Naive thymus-derived CD8-positive, alpha-beta T cell (primary cell): ENCODE data around the gene CLCN7. TPM values are rescaled to one million over a fixed set of nuclear protein-coding genes. Genes with fewer than 3 reads are reported as not detected.
"Not testable (repeated sequence)": the region's sequence is repeated elsewhere in the genome, so short reads cannot be mapped to it uniquely, and the experiment has no call there.

Experiments used
- ATAC-seq, 2 donors: fragments of 150-1000 bp; cut with Tn5 transposase in 1 of 2; sonication (Bioruptor Pico), chemical (Tn5 transposase) in 1 of 2; 1 replicate in 1 of 2; 2 replicates in 1 of 2; pipeline ENCODE4 v1.10.0; 2021; ENCODE audit warnings: mild to moderate bottlenecking in 2 of 2, moderate library complexity in 2 of 2
- POLR2A ChIA-PET: fragments of 350-600 bp; sonication (Branson Sonifier 250); formaldehyde crosslinking; loops from one replicate; lab custom pipeline; 2021; ENCODE audit warnings: antibody characterized with exemption; lab: Charles Lee
- DNase-seq, 10 donors: peaks; one replicate each; pipeline versions ENCODE4 v3.0.0 to v3.0.0-alpha.2; 2020 to 2022
- H3K27ac Mint-ChIP-seq, 10 donors: one replicate each; pipeline ENCODE4 v1.8.0; 2020 to 2022; ENCODE audit warnings: mild to moderate bottlenecking in 10 of 10, mixed read lengths in 10 of 10, moderate library complexity in 4 of 10, inconsistent platforms in 1 of 10
- H3K27me3 Mint-ChIP-seq, 5 donors: one replicate each; pipeline ENCODE4 v1.8.0; 2021 to 2022; ENCODE audit warnings: mixed read lengths in 5 of 5
- H3K36me3 Mint-ChIP-seq, 3 donors: one replicate each; pipeline ENCODE4 v1.8.0; 2020 to 2022; ENCODE audit warnings: mixed read lengths in 3 of 3, mild to moderate bottlenecking in 2 of 3, inconsistent platforms in 1 of 3
- H3K4me1 Mint-ChIP-seq, 4 donors: one replicate each; pipeline ENCODE4 v1.8.0; 2021 to 2022; ENCODE audit warnings: mixed read lengths in 4 of 4
- H3K4me3 Mint-ChIP-seq, 10 donors: one replicate each; pipeline ENCODE4 v1.8.0; 2020 to 2022; ENCODE audit warnings: mild to moderate bottlenecking in 10 of 10, mixed read lengths in 10 of 10, moderate library complexity in 6 of 10, inconsistent platforms in 1 of 10
- H3K9me3 Mint-ChIP-seq, 9 donors: one replicate each; pipeline ENCODE4 v1.8.0; 2020 to 2022; ENCODE audit warnings: mixed read lengths in 9 of 9, mild to moderate bottlenecking in 3 of 9, inconsistent platforms in 1 of 9, moderate library complexity in 1 of 9
- polyA plus RNA-seq, 3 donors: library from polyadenylated mRNA; unstranded; fragments of 300-500 nt; fragmentation: Illumina TruSeq; gene quantifications; one replicate each; pipeline ENCODE4 v1.2.3, GENCODE V29; 2021
- total RNA-seq, 8 experiments: library from RNA in 2 of 8; stranded (reverse) in 2 of 8; gene quantifications; one replicate each; pipeline ENCODE4 v1.2.3 and lab custom pipeline; 2021 to 2026

The CLCN7 gene
- total and polyA plus RNA-seq, 5 experiments from 2014 or later = 18.7 to 116 (median 34.7) TPM

DNA sequence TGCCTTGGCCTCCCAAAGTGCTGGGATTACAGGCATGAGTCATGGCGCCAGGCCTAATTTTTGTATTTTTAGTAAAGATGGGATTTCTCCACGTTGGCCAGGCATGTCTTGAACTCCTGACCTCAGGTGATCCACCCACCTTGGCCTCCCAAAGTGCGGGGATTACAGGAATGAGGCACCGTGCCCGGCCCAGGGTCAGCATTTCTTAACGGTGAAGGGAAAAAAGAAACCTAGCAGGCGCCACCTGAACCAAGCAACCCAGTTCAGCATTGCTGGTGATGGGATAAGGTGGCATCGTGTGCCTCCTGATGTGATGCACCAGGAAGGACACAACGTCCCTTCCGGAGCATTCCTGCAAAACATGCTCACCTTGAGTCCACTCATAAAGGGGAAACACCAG, 2.2 kb upstream of the CLCN7 start:
- no peaks in the 10 kb centered on the region for H3K36me3 Mint-ChIP-seq
- no peak overlapping the region for H3K27ac Mint-ChIP-seq
- H3K4me3 Mint-ChIP-seq = peak overlapping the region in 1 of 10 donors; percentile 36

DNA sequence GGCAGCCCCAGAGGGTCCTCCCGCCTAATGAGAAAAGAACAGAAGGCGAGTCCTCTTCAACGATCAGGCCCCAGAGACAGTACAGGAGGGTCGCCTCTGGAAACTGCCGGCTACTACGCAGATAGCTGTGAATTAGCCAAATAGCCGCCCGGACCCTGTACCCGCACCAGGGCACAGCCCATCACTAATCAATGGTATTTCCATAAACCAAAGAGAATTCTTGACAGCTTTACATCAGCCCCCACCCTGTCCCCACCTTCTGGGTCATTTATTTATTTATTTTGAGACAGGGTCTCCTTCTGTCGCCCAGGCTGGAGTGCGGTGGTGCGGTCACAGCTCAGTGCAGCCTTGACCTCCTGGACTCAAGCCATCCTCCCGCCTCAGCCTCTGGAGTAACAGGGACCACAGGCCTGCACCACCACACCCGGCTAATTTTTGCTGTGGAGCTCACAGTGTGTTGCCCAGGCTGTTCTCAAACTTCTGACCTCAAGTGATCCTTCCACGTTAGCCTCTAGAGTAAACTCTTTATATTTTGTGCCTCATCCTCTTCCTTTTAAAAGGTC, 805 bp upstream of the CLCN7 start:
- peak overlapping the region; percentile 73 to 96 (median 91) for H3K27ac Mint-ChIP-seq
- POLR2A ChIA-PET = interaction anchor here (0.9 to 2.0 kb wide), 4 partner anchors 17 to 136 kb away, joined by 4 to 15 read pairs (median 5); partner anchors contain the start of genes IFT140, TELO2 and UQCC4
- no peak for ATAC-seq
- H3K27me3 Mint-ChIP-seq = no peaks in the 10 kb centered on the region
- peaks cover 20 to 44% (median 35%) of the 10 kb centered on the region in 4 donors for H3K4me1 Mint-ChIP-seq
- no peaks in the 10 kb centered on the region for H3K9me3 Mint-ChIP-seq
- H3K36me3 Mint-ChIP-seq = no peaks in the 10 kb centered on the region
- peak overlapping the region; percentile 72 to 90 (median 85) for H3K4me3 Mint-ChIP-seq
- no peak for DNase-seq

More for the DNA sequence above, 2.2 kb upstream of the CLCN7 start:
- no peaks in the 10 kb centered on the region for H3K9me3 Mint-ChIP-seq
- DNase-seq (no peak), ATAC-seq (no peak)
- POLR2A ChIA-PET = interaction anchor here (0.7 to 2.0 kb wide), 2 partner anchors 14 to 15 kb away, joined by 4 to 15 read pairs; partner anchors contain the start of gene TELO2
- H3K27me3 Mint-ChIP-seq = no peaks in the 10 kb centered on the region
- peaks cover 13 to 41% (median 21%) of the 10 kb centered on the region in 4 donors for H3K4me1 Mint-ChIP-seq

DNA sequence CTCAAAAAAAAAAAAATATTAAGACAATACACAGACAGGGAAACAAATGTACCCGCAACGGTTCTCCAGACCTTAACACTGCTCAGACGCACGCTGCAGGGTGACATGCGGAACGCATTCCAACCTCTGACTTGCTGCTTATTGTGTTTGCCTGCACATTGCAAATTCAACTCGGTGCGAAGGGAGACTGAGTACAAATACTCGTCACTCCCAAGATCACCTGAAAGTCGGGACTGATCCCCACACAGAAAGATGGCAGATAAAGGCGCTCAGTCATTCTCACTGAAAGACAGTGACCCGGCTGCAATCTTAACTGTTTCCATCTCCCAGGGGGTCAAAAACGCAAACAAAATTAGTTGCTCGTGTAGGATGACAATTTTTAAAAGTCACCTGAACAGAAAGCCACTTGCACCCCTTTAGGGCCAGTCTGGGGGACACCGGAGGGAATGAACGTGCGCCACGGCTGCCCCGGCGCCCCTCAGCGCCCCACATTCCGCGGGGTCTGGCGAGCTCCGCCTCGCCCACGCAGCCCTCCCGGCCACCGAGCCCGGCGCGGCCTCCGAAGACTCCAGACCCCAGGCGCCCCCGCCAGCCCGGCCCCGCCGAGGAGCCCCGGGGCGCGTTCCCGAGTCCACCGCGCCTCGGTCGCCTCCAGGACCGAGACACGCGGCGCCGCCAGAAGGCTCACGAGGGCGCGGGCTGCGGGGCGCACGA, 589 bp downstream of the CLCN7 start:
- POLR2A ChIA-PET = interaction anchor here (0.7 kb wide), 2 partner anchors 133 to 458 kb away, joined by 3 read pairs; no protein-coding TSS in a partner anchor
- ATAC-seq = peak in 1 of 2 donors; percentile 11

DNA sequence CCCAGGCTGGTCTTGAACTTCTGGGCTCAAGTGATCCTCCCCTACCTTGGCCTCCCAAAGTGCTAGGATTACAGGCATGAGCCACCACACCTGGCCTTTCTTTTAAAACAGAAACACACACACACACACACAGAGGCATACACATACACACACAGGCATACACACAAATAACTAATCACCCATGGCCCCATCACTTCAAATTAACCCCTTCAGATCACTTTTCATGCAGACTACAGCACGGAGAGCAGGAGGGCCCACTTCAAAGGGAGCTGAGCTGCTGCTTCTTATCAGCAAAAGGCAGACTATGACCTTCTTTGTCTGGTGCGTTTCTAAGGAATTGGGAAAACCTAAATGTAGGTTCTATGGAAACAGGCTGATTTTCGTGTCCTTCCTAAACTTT, 1.9 kb downstream of the CLCN7 start:
- DNase-seq = no peak
- Mint-ChIP-seq H3K4me1 (peaks cover 25 to 55% (median 47%) of the 10 kb centered on the region in 4 donors), H3K9me3 (no peaks in the 10 kb centered on the region), H3K36me3 (no peaks in the 10 kb centered on the region), H3K27me3 (no peaks in the 10 kb centered on the region), H3K27ac (peak overlapping the region in 7 of 10 donors; percentile 22 to 89 (median 76)), H3K4me3 (peak overlapping the region; percentile 39 to 90 (median 76))
- no peak for ATAC-seq
- POLR2A ChIA-PET = interaction anchor here (0.7 to 1.0 kb wide), 6 partner anchors 9 to 1125 kb away, joined by 3 to 5 read pairs (median 4); partner anchors contain the start of gene TELO2

More for the DNA sequence above, 589 bp downstream of the CLCN7 start:
- H3K27ac Mint-ChIP-seq = peak overlapping the region in 9 of 10 donors; percentile 48 to 86 (median 78)
- H3K27me3 Mint-ChIP-seq = no peaks in the 10 kb centered on the region
- no peak for DNase-seq
- no peaks in the 10 kb centered on the region for H3K9me3 Mint-ChIP-seq
- H3K4me3 Mint-ChIP-seq = peak overlapping the region; percentile 54 to 87 (median 78)
- H3K4me1 Mint-ChIP-seq = peaks cover 25 to 52% (median 47%) of the 10 kb centered on the region in 4 donors
- H3K36me3 Mint-ChIP-seq = no peaks in the 10 kb centered on the region

DNA sequence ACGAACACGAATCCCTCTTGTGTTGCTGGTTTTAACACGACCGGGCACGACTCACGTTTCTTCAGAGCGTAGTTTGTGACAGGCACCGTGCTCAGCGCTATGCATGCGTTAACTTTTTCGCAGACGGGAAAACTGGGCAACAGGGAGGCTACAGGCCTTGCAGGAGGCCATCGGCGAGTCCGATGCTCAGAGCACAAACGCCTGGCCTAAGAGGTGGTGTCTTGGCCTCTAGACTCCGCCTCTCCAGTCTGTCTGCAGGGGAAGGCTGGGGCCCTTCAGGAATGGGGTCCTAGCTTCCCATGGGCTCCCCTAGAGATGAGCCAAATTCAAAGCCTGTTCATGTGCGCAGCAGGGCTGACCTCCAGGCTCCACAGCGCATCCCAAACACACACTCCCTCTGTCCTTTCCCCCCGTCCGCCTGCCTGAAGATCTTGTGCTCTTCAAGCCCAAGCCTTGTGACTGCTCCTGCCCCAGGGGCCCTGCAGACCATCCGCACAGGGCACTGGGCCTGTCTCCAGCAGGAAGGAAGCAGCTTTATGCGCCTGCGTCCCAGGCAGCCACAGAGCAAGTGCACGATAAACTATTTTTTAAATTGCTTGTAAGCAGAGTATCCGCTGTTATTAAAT, 3.1 kb downstream of the CLCN7 start:
- Mint-ChIP-seq H3K4me1 (peaks cover 25 to 61% (median 53%) of the 10 kb centered on the region in 4 donors), H3K4me3 (peak overlapping the region in 6 of 10 donors; percentile 3 to 57 (median 38)), H3K27ac (peak overlapping the region in 9 of 10 donors; percentile 7 to 86 (median 70)), H3K27me3 (no peaks in the 10 kb centered on the region), H3K36me3 (no peaks in the 10 kb centered on the region), H3K9me3 (no peaks in the 10 kb centered on the region)
- DNase-seq = no peak
- ATAC-seq = no peak
- POLR2A ChIA-PET = interaction anchor here (1.4 kb wide), 1 partner anchor 21 kb away, joined by 3 read pairs; the partner anchor contains the start of gene TELO2

DNA sequence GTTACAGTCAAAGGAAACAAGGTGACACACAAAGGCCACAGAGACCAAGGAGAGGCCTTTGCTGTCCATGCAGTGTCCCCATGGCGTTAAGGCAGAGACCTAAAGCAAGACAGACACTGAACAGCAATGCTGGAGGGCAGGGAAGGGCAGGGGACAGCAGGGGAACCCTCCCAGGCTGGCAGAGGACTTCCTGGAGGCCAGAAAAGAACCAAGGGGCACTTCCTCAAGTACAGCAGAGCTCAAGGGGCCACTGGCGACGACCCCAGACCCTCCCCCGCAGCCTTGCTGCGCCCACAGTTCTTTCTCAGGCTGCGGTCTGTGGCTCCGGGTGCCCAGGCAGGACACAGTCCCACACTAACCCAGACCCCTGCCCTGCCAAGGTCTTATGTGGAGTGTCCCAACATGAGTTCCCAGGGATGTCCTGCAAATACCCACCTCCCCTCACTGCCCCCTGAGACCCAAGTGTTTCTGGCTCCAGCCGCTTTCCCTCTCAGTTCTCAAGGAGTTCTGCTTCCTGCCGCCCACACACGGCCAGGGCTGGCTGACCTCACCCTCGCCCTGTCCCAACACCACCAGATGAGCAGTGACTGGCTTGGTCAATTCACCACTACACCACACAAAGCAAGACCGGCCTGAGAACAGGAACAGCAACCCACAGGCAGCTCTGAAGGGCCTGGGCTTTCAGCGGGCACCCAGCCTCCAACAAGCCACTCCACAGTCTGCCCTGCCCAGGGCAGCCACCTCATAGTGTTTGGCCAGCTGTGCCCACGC, 4.2 kb downstream of the CLCN7 start:
- Mint-ChIP-seq H3K9me3 (no peaks in the 10 kb centered on the region), H3K4me3 (peak overlapping the region in 5 of 10 donors; percentile 26 to 71 (median 45)), H3K27me3 (no peaks in the 10 kb centered on the region), H3K4me1 (peaks cover 22 to 58% (median 51%) of the 10 kb centered on the region in 4 donors), H3K27ac (peak overlapping the region in 8 of 10 donors; percentile 29 to 76 (median 60)), H3K36me3 (no peaks in the 10 kb centered on the region)
- no peak for DNase-seq
- POLR2A ChIA-PET = interaction anchor here (1.3 to 1.4 kb wide), 2 partner anchors 16 to 22 kb away, joined by 3 read pairs; partner anchors contain the start of gene TELO2
- no peak for ATAC-seq

DNA sequence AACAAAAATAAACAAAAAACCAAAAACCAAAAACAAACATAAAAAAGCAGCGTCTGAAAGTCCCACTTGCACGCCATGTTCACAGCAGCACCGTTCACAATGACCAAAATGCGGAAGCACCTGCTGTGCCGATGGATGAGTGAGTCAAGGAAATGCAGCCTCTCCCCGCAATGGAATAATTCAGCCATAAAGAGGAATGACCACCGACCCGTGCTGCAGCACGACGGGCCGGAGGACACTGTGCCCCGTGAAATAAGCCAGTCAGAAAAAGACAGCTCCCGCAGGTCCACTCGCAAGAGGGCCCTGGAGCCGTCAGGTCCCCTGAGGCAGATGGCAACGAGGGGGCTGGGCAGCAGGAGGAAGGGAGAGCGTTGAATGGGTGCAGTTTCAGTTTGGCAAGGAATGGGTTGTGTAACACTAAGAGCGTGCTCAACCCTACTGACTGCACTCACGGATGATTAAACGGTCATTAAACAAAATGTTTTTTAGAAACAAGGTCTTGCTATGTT, 5.1 kb downstream of the CLCN7 start:
- POLR2A ChIA-PET = no interaction called here
- H3K27ac Mint-ChIP-seq = peak overlapping the region in 4 of 10 donors; percentile 66 to 77 (median 72)
- peaks cover 0 to 3% (median 0%) of the 10 kb centered on the region in 3 donors for H3K36me3 Mint-ChIP-seq
- no peaks in the 10 kb centered on the region for H3K27me3 Mint-ChIP-seq
- peak overlapping the region in 4 of 10 donors; percentile 11 to 85 (median 43) for H3K4me3 Mint-ChIP-seq
- H3K9me3 Mint-ChIP-seq = no peaks in the 10 kb centered on the region
- ATAC-seq (no peak), DNase-seq (no peak)
- peaks cover 19 to 57% (median 50%) of the 10 kb centered on the region in 4 donors for H3K4me1 Mint-ChIP-seq

DNA sequence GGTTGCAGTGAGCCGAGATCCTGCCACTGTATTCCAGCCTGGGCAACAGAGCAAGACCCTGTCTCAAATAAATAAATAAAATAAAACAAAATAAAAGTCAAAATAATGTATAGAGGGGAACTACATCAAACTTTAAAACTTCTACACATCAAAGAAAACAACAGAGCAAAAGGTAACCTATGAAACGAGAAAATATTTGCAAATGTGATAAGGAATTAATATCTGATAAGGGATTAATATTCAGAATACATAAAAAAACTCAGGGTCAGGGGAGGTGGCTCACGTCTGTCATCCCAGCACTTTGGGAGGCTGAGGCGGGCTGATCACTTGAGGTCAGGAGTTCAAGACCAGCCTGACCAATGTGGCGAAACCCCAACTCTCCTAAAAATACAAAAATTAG, 5.7 kb downstream of the CLCN7 start:
- POLR2A ChIA-PET, H3K4me3 Mint-ChIP-seq, DNase-seq, H3K27ac Mint-ChIP-seq, ATAC-seq, H3K27me3 Mint-ChIP-seq, H3K9me3 Mint-ChIP-seq, H3K36me3 Mint-ChIP-seq: not testable (repeated sequence)
- peaks cover 19 to 56% (median 49%) of the 10 kb centered on the region in 4 donors for H3K4me1 Mint-ChIP-seq

DNA sequence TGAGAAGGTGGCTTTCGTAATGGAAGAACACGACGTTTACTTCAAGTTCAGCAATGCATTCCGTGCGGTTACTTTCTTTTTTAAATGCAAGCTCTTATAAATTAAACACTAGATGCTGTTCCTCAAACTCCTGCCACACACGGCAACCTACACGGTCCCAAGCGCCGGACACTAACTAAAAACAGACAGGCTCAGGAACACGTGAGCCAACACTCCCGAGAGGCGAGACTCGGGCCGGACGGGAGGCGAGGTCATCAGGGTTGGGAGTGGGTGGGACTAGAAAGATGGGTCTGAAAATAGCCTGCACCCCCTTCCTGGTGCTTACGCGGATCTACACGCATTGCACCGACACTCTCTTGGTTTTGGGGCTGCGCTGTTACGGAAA, 6.4 kb downstream of the CLCN7 start:
- no peaks in the 10 kb centered on the region for H3K27me3 Mint-ChIP-seq
- H3K4me1 Mint-ChIP-seq = peaks cover 18 to 53% (median 43%) of the 10 kb centered on the region in 4 donors
- H3K27ac Mint-ChIP-seq = peak overlapping the region in 1 of 10 donors; percentile 65
- POLR2A ChIA-PET = no interaction called here
- no peak for DNase-seq
- H3K4me3 Mint-ChIP-seq = no peak overlapping the region
- ATAC-seq = no peak
- no peaks in the 10 kb centered on the region for H3K9me3 Mint-ChIP-seq
- H3K36me3 Mint-ChIP-seq = peaks cover 0 to 9% (median 0%) of the 10 kb centered on the region in 3 donors

DNA sequence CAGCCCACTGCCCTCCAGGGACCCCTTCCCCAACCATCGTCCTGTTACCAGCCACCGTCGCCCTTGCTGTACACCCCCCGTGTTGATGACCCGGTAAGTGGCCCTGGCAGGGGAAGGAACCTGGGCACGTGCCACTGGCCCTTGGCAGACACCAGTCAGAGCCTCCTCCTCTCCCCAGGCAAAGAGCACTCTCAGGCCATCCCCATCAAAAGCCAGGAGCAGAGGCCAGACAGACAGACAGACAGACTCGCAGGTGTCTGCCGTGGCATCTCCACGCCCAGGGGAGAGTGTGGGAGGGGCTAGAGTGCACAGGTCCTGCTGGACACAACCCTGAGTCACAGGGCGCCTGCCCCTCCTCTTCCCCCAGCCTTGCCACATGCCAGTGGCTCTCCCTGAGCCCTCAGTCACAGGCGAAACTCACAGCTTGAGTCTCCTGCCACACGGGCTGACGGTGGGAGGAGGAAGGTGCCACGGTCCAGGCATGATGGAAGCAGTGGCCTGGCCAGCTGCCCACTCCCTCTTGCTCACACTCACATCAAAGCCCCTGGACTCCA, 7.8 kb downstream of the CLCN7 start:
- ATAC-seq (no peak), DNase-seq (no peak)
- peaks cover 12 to 40% (median 34%) of the 10 kb centered on the region in 4 donors for H3K4me1 Mint-ChIP-seq
- H3K27me3 Mint-ChIP-seq = no peaks in the 10 kb centered on the region
- no peak overlapping the region for H3K4me3 Mint-ChIP-seq
- POLR2A ChIA-PET = no interaction called here
- H3K9me3 Mint-ChIP-seq = no peaks in the 10 kb centered on the region
- peaks cover 0 to 21% (median 0%) of the 10 kb centered on the region in 3 donors for H3K36me3 Mint-ChIP-seq
- no peak overlapping the region for H3K27ac Mint-ChIP-seq

DNA sequence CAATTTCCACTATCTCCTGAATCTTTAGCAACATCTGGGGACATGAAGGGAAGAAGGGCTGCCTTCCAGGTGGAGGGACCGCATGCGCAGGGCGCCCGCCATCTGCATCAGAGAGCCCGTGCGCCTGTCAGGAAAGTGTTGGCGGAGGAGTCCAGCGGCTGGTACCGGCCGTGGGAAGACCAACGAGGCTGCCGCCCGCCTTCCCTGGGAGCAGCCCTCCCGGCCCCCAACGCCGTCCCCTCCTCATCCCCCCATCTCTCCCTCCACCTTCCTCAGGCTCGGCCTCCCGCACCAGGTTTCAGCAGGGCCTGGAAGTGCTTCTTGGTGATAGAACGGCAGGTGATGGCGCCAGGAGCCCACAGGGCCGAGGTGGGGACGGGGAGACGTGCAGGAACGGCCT, 8.8 kb downstream of the CLCN7 start:
- DNase-seq (no peak), ATAC-seq (no peak)
- Mint-ChIP-seq H3K4me1 (peaks cover 8 to 32% (median 25%) of the 10 kb centered on the region in 4 donors), H3K27me3 (no peaks in the 10 kb centered on the region), H3K27ac (no peak overlapping the region), H3K9me3 (no peaks in the 10 kb centered on the region), H3K36me3 (peaks cover 0 to 29% (median 3%) of the 10 kb centered on the region in 3 donors), H3K4me3 (no peak overlapping the region)
- POLR2A ChIA-PET = interaction anchor here (1.4 kb wide), 1 partner anchor 12 kb away, joined by 4 read pairs; no protein-coding TSS in a partner anchor
